Neural progenitor cell (in vitro differentiated cells): ENCODE measurements around the gene CD300C.
"Not testable (repeated sequence)": the region's sequence is repeated elsewhere in the genome, so short reads cannot be mapped to it uniquely, and the experiment has no call there.

Source experiments
- EZH2phosphoT487 ChIP-seq: fragments of 200-600 bp; sonication (generic); IDR thresholded peaks from 2 replicates; pipeline ENCODE4 v1.6.1; 2017; ENCODE audit warnings: antibody characterized with exemption
- TF ChIP-seq, protein P1 (sequence below): fragments of 200-600 bp; sonication (generic); IDR thresholded peaks from 2 replicates; pipeline ENCODE4 v1.5.1; 2017; ENCODE audit warnings: antibody characterized with exemption, mild to moderate bottlenecking

DNA sequence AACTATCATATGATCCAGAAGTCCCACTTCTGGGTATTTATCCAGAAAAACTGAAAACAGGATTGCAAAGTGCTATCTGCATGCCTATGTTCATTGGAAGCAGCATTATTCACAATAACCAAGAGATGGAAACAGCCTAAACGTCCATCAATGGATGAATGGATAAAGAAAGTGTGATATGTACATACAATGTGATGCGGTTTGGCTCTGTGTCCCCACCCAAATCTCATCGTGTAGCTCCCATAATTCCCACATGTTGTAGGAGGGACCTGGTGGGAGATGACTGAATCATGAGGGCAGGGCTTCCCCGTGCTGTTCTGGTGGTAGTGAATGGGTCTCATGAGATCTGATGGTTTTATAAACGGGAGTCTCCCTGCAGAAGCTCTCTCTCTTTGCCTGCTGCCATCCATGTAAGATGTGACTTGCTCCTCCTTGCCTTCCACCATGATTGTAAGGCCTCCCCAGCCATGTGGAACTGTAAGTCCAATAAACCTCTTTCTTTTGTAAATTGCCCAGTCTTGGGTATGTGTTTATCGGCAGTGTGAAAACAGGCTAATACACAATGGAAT is 27.4 kb downstream of the CD300C start:
- TF ChIP-seq, protein P1, sequence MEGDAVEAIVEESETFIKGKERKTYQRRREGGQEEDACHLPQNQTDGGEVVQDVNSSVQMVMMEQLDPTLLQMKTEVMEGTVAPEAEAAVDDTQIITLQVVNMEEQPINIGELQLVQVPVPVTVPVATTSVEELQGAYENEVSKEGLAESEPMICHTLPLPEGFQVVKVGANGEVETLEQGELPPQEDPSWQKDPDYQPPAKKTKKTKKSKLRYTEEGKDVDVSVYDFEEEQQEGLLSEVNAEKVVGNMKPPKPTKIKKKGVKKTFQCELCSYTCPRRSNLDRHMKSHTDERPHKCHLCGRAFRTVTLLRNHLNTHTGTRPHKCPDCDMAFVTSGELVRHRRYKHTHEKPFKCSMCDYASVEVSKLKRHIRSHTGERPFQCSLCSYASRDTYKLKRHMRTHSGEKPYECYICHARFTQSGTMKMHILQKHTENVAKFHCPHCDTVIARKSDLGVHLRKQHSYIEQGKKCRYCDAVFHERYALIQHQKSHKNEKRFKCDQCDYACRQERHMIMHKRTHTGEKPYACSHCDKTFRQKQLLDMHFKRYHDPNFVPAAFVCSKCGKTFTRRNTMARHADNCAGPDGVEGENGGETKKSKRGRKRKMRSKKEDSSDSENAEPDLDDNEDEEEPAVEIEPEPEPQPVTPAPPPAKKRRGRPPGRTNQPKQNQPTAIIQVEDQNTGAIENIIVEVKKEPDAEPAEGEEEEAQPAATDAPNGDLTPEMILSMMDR, result not testable (repeated sequence)
- not testable (repeated sequence) for TF ChIP-seq EZH2phosphoT487
